Measurements from ENCODE around the gene VAMP7.

DNA sequence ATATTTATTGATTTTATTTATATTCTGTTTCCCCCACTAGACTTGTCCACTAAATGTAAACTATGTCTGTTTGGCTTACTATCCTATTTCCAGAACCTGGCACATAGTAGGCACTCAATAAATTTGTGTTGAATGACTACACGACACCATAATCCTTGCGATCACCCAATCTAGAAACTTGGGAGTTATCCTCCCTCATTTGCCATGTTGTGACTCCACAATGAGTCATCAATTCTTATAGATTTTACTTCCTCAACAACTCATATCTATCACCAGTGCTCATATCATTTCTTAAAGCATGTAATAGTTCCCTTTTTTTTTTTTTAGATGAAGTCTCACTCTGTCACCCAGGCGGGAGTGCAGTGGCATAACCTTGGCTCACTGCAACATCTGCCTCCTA is 39.9 kb upstream of the VAMP7 start:
- TF ChIP-seq, protein P1, sequence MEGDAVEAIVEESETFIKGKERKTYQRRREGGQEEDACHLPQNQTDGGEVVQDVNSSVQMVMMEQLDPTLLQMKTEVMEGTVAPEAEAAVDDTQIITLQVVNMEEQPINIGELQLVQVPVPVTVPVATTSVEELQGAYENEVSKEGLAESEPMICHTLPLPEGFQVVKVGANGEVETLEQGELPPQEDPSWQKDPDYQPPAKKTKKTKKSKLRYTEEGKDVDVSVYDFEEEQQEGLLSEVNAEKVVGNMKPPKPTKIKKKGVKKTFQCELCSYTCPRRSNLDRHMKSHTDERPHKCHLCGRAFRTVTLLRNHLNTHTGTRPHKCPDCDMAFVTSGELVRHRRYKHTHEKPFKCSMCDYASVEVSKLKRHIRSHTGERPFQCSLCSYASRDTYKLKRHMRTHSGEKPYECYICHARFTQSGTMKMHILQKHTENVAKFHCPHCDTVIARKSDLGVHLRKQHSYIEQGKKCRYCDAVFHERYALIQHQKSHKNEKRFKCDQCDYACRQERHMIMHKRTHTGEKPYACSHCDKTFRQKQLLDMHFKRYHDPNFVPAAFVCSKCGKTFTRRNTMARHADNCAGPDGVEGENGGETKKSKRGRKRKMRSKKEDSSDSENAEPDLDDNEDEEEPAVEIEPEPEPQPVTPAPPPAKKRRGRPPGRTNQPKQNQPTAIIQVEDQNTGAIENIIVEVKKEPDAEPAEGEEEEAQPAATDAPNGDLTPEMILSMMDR (IDR thresholded peaks at IDR 0.05), result no peak
- TF ChIP-seq POLR2A (IDR thresholded peaks at IDR 0.05), result no peak

All from adrenal gland (tissue), 5 donors.